Measurements from ENCODE around the gene SETD3. TPM values are rescaled to one million over a fixed set of nuclear protein-coding genes. Genes with fewer than 3 reads are reported as not detected.

The SETD3 gene
- total and polyA plus RNA-seq, 5 donors from 2014 or later: 26.5 to 38.1 (median 35.0) TPM

- peaks cover 0 to 5% (median 2%) of the 10 kb centered on the region in 4 donors for H3K4me1 Mint-ChIP-seq
- peak overlapping the region in 1 of 3 donors; percentile 48 for H3K27ac Mint-ChIP-seq
- Histone ChIP-seq H3K36me3 (ENCODE audit: control insufficient read depth, insufficient read depth, low read length) (no peaks in the 10 kb centered on the region), H3K4me3 (ENCODE audit: low read depth, low read length) (no peak overlapping the region), H3K4me1 (ENCODE audit: control insufficient read depth, insufficient read depth, low read length, poor library complexity, severe bottlenecking) (peaks cover under 1% of the 10 kb centered on the region), H3K27ac (ENCODE audit: insufficient read depth, low read length, poor library complexity, severe bottlenecking) (no peak overlapping the region), H3K27me3 (ENCODE audit: control insufficient read depth, insufficient read depth, low read length) (no peaks in the 10 kb centered on the region), H3K9me3 (ENCODE audit: control insufficient read depth in 2 of 2, low read length in 2 of 2) (no peaks in the 10 kb centered on the region)
- no peak for ATAC-seq (ENCODE audit: low read depth in 2 of 2)
- H3K27me3 Mint-ChIP-seq: no peaks in the 10 kb centered on the region
- H3K4me3 Mint-ChIP-seq: no peak overlapping the region
- no peaks in the 10 kb centered on the region for H3K36me3 Mint-ChIP-seq
- H3K9me3 Mint-ChIP-seq: no peaks in the 10 kb centered on the region
- DNase-seq: no peak
Observed at GRCh38 chr14:99519347-99519881, 38.8 kb upstream of the SETD3 start.

GRCh38 chr14:99518441-99519346, 38.0 kb upstream of the SETD3 start:
- ATAC-seq (ENCODE audit: low read depth in 2 of 2): peak; percentile 67 to 74
- H3K9me3 Mint-ChIP-seq: no peaks in the 10 kb centered on the region
- no peaks in the 10 kb centered on the region for H3K9me3 ChIP-seq (ENCODE audit: control insufficient read depth in 2 of 2, low read length in 2 of 2)
- H3K27ac ChIP-seq (ENCODE audit: insufficient read depth, low read length, poor library complexity, severe bottlenecking): no peak overlapping the region
- H3K4me3 ChIP-seq (ENCODE audit: low read depth, low read length): no peak overlapping the region
- H3K36me3 ChIP-seq (ENCODE audit: control insufficient read depth, insufficient read depth, low read length): no peaks in the 10 kb centered on the region
- no peaks in the 10 kb centered on the region for H3K4me1 ChIP-seq (ENCODE audit: control insufficient read depth, insufficient read depth, low read length, poor library complexity, severe bottlenecking)
- H3K27me3 Mint-ChIP-seq: no peaks in the 10 kb centered on the region
- no peak overlapping the region for H3K27ac Mint-ChIP-seq
- H3K4me1 Mint-ChIP-seq: no peaks in the 10 kb centered on the region
- DNase-seq: peak; percentile 67 to 79 (median 75)
- H3K36me3 Mint-ChIP-seq: no peaks in the 10 kb centered on the region
- no peaks in the 10 kb centered on the region for H3K27me3 ChIP-seq (ENCODE audit: control insufficient read depth, insufficient read depth, low read length)
- H3K4me3 Mint-ChIP-seq: no peak overlapping the region

- ATAC-seq (ENCODE audit: low read depth in 2 of 2) (no peak), DNase-seq (no peak)
- no peak overlapping the region for H3K4me3 Mint-ChIP-seq
- H3K9me3 ChIP-seq (ENCODE audit: control insufficient read depth in 2 of 2, low read length in 2 of 2): no peaks in the 10 kb centered on the region
- H3K27ac Mint-ChIP-seq: no peak overlapping the region
- H3K9me3 Mint-ChIP-seq: no peaks in the 10 kb centered on the region
- no peak overlapping the region for H3K27ac ChIP-seq (ENCODE audit: insufficient read depth, low read length, poor library complexity, severe bottlenecking)
- no peaks in the 10 kb centered on the region for H3K4me1 ChIP-seq (ENCODE audit: control insufficient read depth, insufficient read depth, low read length, poor library complexity, severe bottlenecking)
- H3K36me3 ChIP-seq (ENCODE audit: control insufficient read depth, insufficient read depth, low read length): no peaks in the 10 kb centered on the region
- no peaks in the 10 kb centered on the region for H3K27me3 ChIP-seq (ENCODE audit: control insufficient read depth, insufficient read depth, low read length)
- H3K36me3 Mint-ChIP-seq: no peaks in the 10 kb centered on the region
- H3K4me1 Mint-ChIP-seq: no peaks in the 10 kb centered on the region
- H3K27me3 Mint-ChIP-seq: no peaks in the 10 kb centered on the region
- H3K4me3 ChIP-seq (ENCODE audit: low read depth, low read length): no peak overlapping the region
Observed at GRCh38 chr14:99517643-99518381, 37.2 kb upstream of the SETD3 start.

- Mint-ChIP-seq H3K9me3 (no peaks in the 10 kb centered on the region), H3K27ac (no peak overlapping the region), H3K36me3 (no peaks in the 10 kb centered on the region), H3K4me3 (peak overlapping the region in 1 of 4 donors; percentile 27), H3K4me1 (no peaks in the 10 kb centered on the region), H3K27me3 (no peaks in the 10 kb centered on the region)
- Histone ChIP-seq H3K4me3 (ENCODE audit: low read depth, low read length) (no peak overlapping the region), H3K27ac (ENCODE audit: insufficient read depth, low read length, poor library complexity, severe bottlenecking) (no peak overlapping the region), H3K9me3 (ENCODE audit: control insufficient read depth in 2 of 2, low read length in 2 of 2) (no peaks in the 10 kb centered on the region), H3K27me3 (ENCODE audit: control insufficient read depth, insufficient read depth, low read length) (no peaks in the 10 kb centered on the region), H3K36me3 (ENCODE audit: control insufficient read depth, insufficient read depth, low read length) (no peaks in the 10 kb centered on the region), H3K4me1 (ENCODE audit: control insufficient read depth, insufficient read depth, low read length, poor library complexity, severe bottlenecking) (no peaks in the 10 kb centered on the region)
- DNase-seq: no peak
- no peak for ATAC-seq (ENCODE audit: low read depth in 2 of 2)
Observed at GRCh38 chr14:99516871-99517642, 36.4 kb upstream of the SETD3 start.

- Histone ChIP-seq H3K9me3 (ENCODE audit: control insufficient read depth in 2 of 2, low read length in 2 of 2) (no peaks in the 10 kb centered on the region), H3K4me1 (ENCODE audit: control insufficient read depth, insufficient read depth, low read length, poor library complexity, severe bottlenecking) (no peaks in the 10 kb centered on the region), H3K36me3 (ENCODE audit: control insufficient read depth, insufficient read depth, low read length) (peaks cover 4% of the 10 kb centered on the region), H3K4me3 (ENCODE audit: low read depth, low read length) (no peak overlapping the region), H3K27me3 (ENCODE audit: control insufficient read depth, insufficient read depth, low read length) (no peaks in the 10 kb centered on the region), H3K27ac (ENCODE audit: insufficient read depth, low read length, poor library complexity, severe bottlenecking) (no peak overlapping the region)
- no peaks in the 10 kb centered on the region for H3K9me3 Mint-ChIP-seq
- DNase-seq: no peak
- no peaks in the 10 kb centered on the region for H3K36me3 Mint-ChIP-seq
- no peak overlapping the region for H3K27ac Mint-ChIP-seq
- H3K4me3 Mint-ChIP-seq: peak overlapping the region in 1 of 4 donors; percentile 27
- no peak for ATAC-seq (ENCODE audit: low read depth in 2 of 2)
- H3K4me1 Mint-ChIP-seq: no peaks in the 10 kb centered on the region
- H3K27me3 Mint-ChIP-seq: no peaks in the 10 kb centered on the region
Observed at GRCh38 chr14:99516156-99516870, 35.7 kb upstream of the SETD3 start.

- no peaks in the 10 kb centered on the region for H3K4me1 Mint-ChIP-seq
- H3K27me3 Mint-ChIP-seq: no peaks in the 10 kb centered on the region
- no peak overlapping the region for H3K4me3 Mint-ChIP-seq
- Histone ChIP-seq H3K4me1 (ENCODE audit: control insufficient read depth, insufficient read depth, low read length, poor library complexity, severe bottlenecking) (no peaks in the 10 kb centered on the region), H3K36me3 (ENCODE audit: control insufficient read depth, insufficient read depth, low read length) (peaks cover 9% of the 10 kb centered on the region), H3K27ac (ENCODE audit: insufficient read depth, low read length, poor library complexity, severe bottlenecking) (no peak overlapping the region), H3K4me3 (ENCODE audit: low read depth, low read length) (no peak overlapping the region), H3K27me3 (ENCODE audit: control insufficient read depth, insufficient read depth, low read length) (no peaks in the 10 kb centered on the region), H3K9me3 (ENCODE audit: control insufficient read depth in 2 of 2, low read length in 2 of 2) (no peaks in the 10 kb centered on the region)
- ATAC-seq (ENCODE audit: low read depth in 2 of 2): no peak
- no peaks in the 10 kb centered on the region for H3K9me3 Mint-ChIP-seq
- no peak for DNase-seq
- H3K27ac Mint-ChIP-seq: no peak overlapping the region
- no peaks in the 10 kb centered on the region for H3K36me3 Mint-ChIP-seq
Observed at GRCh38 chr14:99515301-99516155, 34.9 kb upstream of the SETD3 start.

All from CD4-positive, CD25-positive, alpha-beta regulatory T cell (primary cell).